ENCODE results near the gene CDKAL1.
A peak's percentile ranks its signal among the peaks of the same experiment; 100 is the strongest.
"Not testable (repeated sequence)": the region's sequence is repeated elsewhere in the genome, so short reads cannot be mapped to it uniquely, and the experiment has no call there.

The CDKAL1 gene

DNA sequence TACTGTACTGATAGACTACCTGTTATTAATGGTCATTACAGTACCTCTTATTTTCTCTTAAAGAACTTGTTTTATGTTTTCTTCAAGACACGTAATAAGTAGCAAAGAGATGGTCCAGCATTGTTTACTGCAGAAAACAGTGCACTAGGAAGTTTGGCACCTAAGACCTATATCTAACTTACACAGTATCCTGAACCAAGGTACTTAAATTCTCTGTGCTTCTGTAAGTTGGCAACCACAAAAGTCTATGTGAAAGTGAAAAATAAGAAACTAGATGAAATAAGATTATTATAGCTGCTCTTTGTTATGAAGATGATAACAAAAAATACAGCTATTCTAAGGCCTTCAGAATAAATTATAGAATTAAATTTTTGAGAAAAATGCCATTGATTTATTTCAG is 647.6 kb downstream of the CDKAL1 start:
- Histone ChIP-seq H3K9ac (ENCODE audit: low read length in 2 of 2) (no peak overlapping the region), H3K27ac (ENCODE audit: low read length) (no peak overlapping the region), H3K4me1 (ENCODE audit: control insufficient read depth, insufficient read depth, low read length) (no peaks in the 10 kb centered on the region), H3K4me3 (ENCODE audit: low read length in 2 of 2) (no peak overlapping the region), H3K9me3 (ENCODE audit: control insufficient read depth in 2 of 2, low read length in 2 of 2) (no peaks in the 10 kb centered on the region), H3K36me3 (ENCODE audit: control insufficient read depth in 2 of 2, insufficient read depth in 2 of 2, low read length in 2 of 2) (no peaks in the 10 kb centered on the region), H3K27me3 (ENCODE audit: control insufficient read depth in 1 of 2, insufficient read depth in 2 of 2, low read length in 2 of 2) (no peaks in the 10 kb centered on the region)

DNA sequence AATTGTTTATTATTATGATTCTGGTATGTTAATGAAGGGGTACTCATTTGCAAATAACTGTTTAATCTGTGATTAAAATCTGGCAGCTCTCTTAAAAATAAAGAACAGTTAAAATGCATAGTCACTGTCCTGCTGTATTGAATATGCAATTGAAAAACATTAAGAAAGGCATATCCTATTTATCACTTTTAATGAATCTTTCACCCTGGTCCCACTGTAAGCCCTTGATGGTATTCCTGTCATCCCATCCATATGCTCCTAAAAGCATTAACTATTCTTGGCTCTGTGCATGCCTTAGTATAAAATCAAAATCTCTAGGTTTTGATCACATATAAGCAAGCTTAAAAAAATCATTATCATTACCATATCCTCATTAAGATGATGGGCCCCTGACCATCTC is 648.3 kb downstream of the CDKAL1 start:
- no peak overlapping the region for H3K9ac ChIP-seq (ENCODE audit: low read length in 2 of 2)
- H3K36me3 ChIP-seq (ENCODE audit: control insufficient read depth in 2 of 2, insufficient read depth in 2 of 2, low read length in 2 of 2), result no peaks in the 10 kb centered on the region
- H3K27ac ChIP-seq (ENCODE audit: low read length), result no peak overlapping the region
- no peaks in the 10 kb centered on the region for H3K27me3 ChIP-seq (ENCODE audit: control insufficient read depth in 1 of 2, insufficient read depth in 2 of 2, low read length in 2 of 2)
- no peaks in the 10 kb centered on the region for H3K4me1 ChIP-seq (ENCODE audit: control insufficient read depth, insufficient read depth, low read length)
- no peaks in the 10 kb centered on the region for H3K9me3 ChIP-seq (ENCODE audit: control insufficient read depth in 2 of 2, low read length in 2 of 2)
- no peak overlapping the region for H3K4me3 ChIP-seq (ENCODE audit: low read length in 2 of 2)

DNA sequence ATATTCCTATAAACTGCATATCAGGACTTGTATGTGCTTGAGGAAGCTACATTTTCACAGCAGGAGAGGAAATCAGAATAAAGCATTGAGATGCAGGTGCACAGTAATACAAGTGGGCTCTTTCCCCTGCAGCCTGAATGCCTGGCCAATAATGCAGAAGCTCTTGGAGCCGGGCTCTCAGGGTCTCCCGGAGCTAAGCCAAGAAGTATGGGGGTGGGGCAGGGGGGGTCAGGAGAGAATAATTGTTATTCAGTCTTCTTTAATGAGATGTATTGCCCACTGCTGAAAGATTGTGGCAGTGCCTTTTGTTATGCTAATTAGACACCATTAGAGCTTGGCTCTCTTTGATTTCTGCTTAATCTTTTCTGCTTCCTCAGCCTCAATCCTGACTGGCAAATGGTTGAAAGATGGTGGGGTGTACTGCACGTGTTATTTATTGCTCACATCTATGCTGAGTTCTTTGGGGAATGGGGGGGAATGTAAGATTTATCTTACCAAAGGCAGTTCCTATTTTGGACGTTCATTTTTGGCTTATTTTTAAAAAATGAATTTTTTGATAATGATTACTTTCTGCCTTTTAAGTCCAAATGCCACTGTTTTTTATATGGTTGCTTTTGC is 651.7 kb downstream of the CDKAL1 start:
- Histone ChIP-seq H3K9ac (ENCODE audit: low read length in 2 of 2) (no peak overlapping the region), H3K27me3 (ENCODE audit: control insufficient read depth in 1 of 2, insufficient read depth in 2 of 2, low read length in 2 of 2) (no peaks in the 10 kb centered on the region), H3K4me1 (ENCODE audit: control insufficient read depth, insufficient read depth, low read length) (peaks cover 5% of the 10 kb centered on the region), H3K9me3 (ENCODE audit: control insufficient read depth in 2 of 2, low read length in 2 of 2) (no peaks in the 10 kb centered on the region), H3K36me3 (ENCODE audit: control insufficient read depth in 2 of 2, insufficient read depth in 2 of 2, low read length in 2 of 2) (no peaks in the 10 kb centered on the region), H3K4me3 (ENCODE audit: low read length in 2 of 2) (no peak overlapping the region), H3K27ac (ENCODE audit: low read length) (no peak overlapping the region)

DNA sequence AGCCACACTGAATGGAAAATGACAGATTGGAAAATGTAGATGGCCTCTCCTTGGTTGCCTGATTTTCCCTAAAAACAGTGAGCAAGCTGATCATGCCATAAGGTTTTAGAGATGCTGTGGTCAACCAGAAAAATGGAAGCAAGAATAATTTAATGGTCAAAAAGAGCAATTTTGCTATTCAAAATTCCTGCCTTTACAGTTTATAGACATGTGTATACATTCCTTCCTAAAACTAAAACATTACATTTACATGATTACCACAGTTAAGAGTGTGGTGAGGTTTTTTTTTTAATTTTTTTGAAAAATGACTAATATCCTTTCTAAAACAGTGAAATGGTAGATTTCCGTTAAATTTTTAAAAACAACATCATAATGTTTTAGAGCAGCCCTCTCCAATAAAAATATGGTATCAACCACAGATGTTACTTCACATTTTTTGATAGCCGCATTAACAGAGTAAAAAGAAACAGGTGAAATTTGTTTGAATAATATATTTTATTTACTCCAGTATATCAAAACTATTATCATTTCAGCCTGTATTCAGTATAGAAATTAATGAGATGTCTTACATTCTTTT is 652.3 kb downstream of the CDKAL1 start:
- Histone ChIP-seq H3K4me3 (ENCODE audit: low read length in 2 of 2) (no peak overlapping the region), H3K27ac (ENCODE audit: low read length) (no peak overlapping the region), H3K27me3 (ENCODE audit: control insufficient read depth in 1 of 2, insufficient read depth in 2 of 2, low read length in 2 of 2) (no peaks in the 10 kb centered on the region), H3K36me3 (ENCODE audit: control insufficient read depth in 2 of 2, insufficient read depth in 2 of 2, low read length in 2 of 2) (no peaks in the 10 kb centered on the region), H3K9me3 (ENCODE audit: control insufficient read depth in 2 of 2, low read length in 2 of 2) (no peaks in the 10 kb centered on the region), H3K9ac (ENCODE audit: low read length in 2 of 2) (no peak overlapping the region), H3K4me1 (ENCODE audit: control insufficient read depth, insufficient read depth, low read length) (peaks cover 5% of the 10 kb centered on the region)

DNA sequence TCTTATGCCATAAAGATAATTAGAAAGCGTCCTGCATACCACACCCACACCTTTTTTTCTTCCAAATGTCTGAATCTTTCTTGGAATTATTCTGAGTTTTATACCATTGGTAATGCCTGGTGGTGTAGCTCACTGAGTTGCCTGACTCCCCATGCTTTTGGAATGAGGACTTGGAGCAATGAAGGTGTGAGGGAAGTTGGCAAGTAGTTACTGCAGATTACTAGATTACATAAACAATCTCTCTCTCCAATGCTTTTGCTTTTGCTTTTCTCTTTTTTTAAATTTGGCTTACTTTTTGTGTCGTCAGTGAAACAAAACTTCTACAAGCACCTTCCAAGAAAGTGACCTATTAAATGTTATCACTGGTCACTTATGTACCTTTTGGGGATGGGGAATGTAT is 653.2 kb downstream of the CDKAL1 start:
- Histone ChIP-seq H3K4me3 (ENCODE audit: low read length in 2 of 2) (no peak overlapping the region), H3K9ac (ENCODE audit: low read length in 2 of 2) (no peak overlapping the region), H3K27me3 (ENCODE audit: control insufficient read depth in 1 of 2, insufficient read depth in 2 of 2, low read length in 2 of 2) (no peaks in the 10 kb centered on the region), H3K36me3 (ENCODE audit: control insufficient read depth in 2 of 2, insufficient read depth in 2 of 2, low read length in 2 of 2) (no peaks in the 10 kb centered on the region), H3K27ac (ENCODE audit: low read length) (no peak overlapping the region), H3K4me1 (ENCODE audit: control insufficient read depth, insufficient read depth, low read length) (peaks cover 5% of the 10 kb centered on the region), H3K9me3 (ENCODE audit: control insufficient read depth in 2 of 2, low read length in 2 of 2) (no peaks in the 10 kb centered on the region)

DNA sequence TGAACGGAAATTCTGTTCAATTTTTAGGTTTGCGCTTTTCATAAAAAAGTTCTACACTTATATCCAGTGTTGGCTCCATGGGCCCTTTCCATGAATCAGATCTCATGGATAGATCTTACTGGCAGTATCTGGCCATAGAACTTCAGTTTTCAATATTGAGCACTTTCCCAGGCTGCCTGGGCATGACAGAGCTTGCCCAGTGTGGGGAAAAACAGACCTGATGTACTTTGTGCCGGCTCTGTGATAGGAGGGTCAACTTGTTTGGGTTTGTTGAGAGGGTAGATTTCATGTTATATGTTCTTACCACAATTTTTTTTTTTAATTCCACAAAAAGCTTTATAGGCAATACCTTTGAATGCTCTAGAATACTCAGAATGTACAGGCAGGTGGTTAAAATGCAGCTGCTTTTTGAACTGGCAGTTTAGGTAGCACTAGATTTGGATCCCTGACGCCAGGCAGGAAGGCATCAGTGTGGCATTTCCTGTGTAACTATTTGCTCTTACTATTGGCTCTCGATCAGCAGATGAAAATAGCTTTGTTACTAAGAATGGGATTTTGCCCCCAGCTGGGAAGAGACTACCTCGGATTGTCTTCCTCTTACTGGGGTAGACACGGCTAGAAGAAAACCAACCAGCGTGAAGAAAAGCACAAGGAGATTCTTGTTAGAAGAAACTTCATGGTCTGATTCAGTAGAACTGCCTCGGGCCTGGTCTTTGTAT is 654.4 kb downstream of the CDKAL1 start:
- Histone ChIP-seq H3K27me3 (ENCODE audit: control insufficient read depth in 1 of 2, insufficient read depth in 2 of 2, low read length in 2 of 2) (no peaks in the 10 kb centered on the region), H3K9ac (ENCODE audit: low read length in 2 of 2) (no peak overlapping the region), H3K4me1 (ENCODE audit: control insufficient read depth, insufficient read depth, low read length) (peaks cover 5% of the 10 kb centered on the region), H3K27ac (ENCODE audit: low read length) (no peak overlapping the region), H3K4me3 (ENCODE audit: low read length in 2 of 2) (no peak overlapping the region), H3K9me3 (ENCODE audit: control insufficient read depth in 2 of 2, low read length in 2 of 2) (no peaks in the 10 kb centered on the region), H3K36me3 (ENCODE audit: control insufficient read depth in 2 of 2, insufficient read depth in 2 of 2, low read length in 2 of 2) (no peaks in the 10 kb centered on the region)

DNA sequence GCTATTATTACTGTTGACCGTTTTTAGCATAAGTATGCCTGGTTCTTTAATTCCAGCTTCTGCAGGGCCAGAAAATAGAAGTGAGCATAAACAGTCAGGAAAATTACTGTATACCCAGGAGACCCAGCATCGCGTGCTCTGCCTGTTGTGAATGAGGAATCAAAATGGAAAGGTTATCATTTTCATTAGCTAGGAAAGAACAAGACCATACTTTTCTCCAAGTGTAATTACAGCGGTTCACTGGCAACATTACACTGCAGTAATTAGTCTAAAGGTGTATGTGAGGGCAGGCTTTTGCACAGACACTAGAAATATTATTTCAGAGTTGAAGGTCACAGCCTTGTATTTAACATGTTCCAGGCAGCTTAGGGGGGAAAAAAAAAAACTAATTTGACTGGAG is 655.5 kb downstream of the CDKAL1 start:
- Histone ChIP-seq H3K4me1 (ENCODE audit: control insufficient read depth, insufficient read depth, low read length) (peaks cover 5% of the 10 kb centered on the region), H3K27ac (ENCODE audit: low read length) (no peak overlapping the region), H3K4me3 (ENCODE audit: low read length in 2 of 2) (no peak overlapping the region), H3K36me3 (ENCODE audit: control insufficient read depth in 2 of 2, insufficient read depth in 2 of 2, low read length in 2 of 2) (no peaks in the 10 kb centered on the region), H3K9me3 (ENCODE audit: control insufficient read depth in 2 of 2, low read length in 2 of 2) (no peaks in the 10 kb centered on the region), H3K9ac (ENCODE audit: low read length in 2 of 2) (no peak overlapping the region), H3K27me3 (ENCODE audit: control insufficient read depth in 1 of 2, insufficient read depth in 2 of 2, low read length in 2 of 2) (no peaks in the 10 kb centered on the region)

DNA sequence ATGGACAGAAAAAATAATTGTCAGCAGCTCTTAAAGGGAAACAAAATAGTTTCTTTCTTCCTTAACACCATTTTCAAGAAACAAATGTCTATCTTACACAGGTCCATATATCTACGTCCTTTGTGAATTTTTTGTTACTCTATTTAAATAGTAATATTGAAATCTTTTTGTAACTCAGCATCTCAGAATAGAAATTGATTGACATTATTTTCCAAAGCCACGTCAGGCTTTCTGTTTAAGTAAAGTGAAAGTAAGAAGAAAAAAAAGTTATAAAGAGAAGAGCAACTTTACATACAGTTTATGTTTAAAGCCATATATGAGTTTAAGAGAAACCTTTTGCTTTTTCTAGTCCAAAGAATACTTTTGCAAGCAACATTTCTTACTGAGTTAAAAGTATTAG is 656.4 kb downstream of the CDKAL1 start:
- H3K4me3 ChIP-seq (ENCODE audit: low read length in 2 of 2), result peak overlapping the region in 1 of 2 donors; percentile 17
- no peaks in the 10 kb centered on the region for H3K36me3 ChIP-seq (ENCODE audit: control insufficient read depth in 2 of 2, insufficient read depth in 2 of 2, low read length in 2 of 2)
- H3K27ac ChIP-seq (ENCODE audit: low read length), result no peak overlapping the region
- no peaks in the 10 kb centered on the region for H3K9me3 ChIP-seq (ENCODE audit: control insufficient read depth in 2 of 2, low read length in 2 of 2)
- no peaks in the 10 kb centered on the region for H3K27me3 ChIP-seq (ENCODE audit: control insufficient read depth in 1 of 2, insufficient read depth in 2 of 2, low read length in 2 of 2)
- H3K4me1 ChIP-seq (ENCODE audit: control insufficient read depth, insufficient read depth, low read length), result peaks cover 8% of the 10 kb centered on the region
- H3K9ac ChIP-seq (ENCODE audit: low read length in 2 of 2), result no peak overlapping the region

DNA sequence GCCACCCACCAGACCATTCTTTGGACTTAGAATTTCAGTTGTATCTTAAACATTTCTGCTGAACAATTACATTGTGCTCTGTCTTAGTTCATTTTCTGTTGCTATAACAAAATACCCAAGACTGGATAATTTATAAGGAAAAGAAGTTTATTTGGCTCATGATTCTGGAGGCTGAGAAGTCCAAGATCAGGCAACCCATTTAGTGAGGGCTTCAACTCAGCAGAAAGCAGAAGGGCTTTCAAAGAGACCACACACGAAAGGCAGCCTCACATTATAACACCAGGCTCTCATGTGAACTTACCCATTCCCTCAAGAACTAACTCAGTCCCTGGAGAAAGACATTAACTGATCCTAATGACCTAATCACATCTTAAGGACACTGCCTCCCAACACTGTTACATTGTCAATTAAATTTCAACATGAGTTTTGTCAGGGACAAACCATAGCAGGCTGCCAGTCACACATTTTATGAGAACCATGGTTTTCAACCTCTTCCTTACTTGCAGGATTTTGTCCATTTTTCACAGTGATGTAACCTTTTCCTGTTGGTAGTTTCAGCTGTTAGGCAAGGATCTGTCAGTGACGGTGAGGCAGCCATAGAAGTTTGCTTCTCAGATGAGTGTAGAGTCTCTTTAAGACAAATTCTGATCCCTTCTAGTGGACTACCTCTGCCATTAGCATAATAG is 659.7 kb downstream of the CDKAL1 start:
- H3K27ac ChIP-seq (ENCODE audit: low read length), result no peak overlapping the region
- H3K27me3 ChIP-seq (ENCODE audit: control insufficient read depth in 1 of 2, insufficient read depth in 2 of 2, low read length in 2 of 2), result no peaks in the 10 kb centered on the region
- peaks cover 12% of the 10 kb centered on the region for H3K4me1 ChIP-seq (ENCODE audit: control insufficient read depth, insufficient read depth, low read length)
- H3K9ac ChIP-seq (ENCODE audit: low read length in 2 of 2), result no peak overlapping the region
- no peaks in the 10 kb centered on the region for H3K36me3 ChIP-seq (ENCODE audit: control insufficient read depth in 2 of 2, insufficient read depth in 2 of 2, low read length in 2 of 2)
- no peaks in the 10 kb centered on the region for H3K9me3 ChIP-seq (ENCODE audit: control insufficient read depth in 2 of 2, low read length in 2 of 2)
- no peak overlapping the region for H3K4me3 ChIP-seq (ENCODE audit: low read length in 2 of 2)

DNA sequence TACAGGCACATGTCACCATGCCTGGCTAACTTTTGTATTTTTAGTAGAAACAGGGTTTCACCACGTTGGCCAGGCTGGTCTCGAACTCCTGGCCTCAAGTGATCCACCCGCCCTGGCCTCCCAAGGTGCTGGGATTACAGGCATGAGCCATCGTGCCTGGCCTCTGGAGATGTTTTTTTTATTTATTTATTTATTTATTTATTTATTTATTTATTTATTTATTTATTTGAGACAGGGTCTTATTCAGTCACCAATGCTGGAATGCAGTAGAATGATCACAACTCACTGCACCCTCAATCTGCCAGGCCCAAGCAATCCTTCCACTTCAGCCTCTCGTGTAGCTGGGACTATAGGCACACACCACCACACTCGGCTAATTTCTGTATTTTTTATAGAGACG is 661.0 kb downstream of the CDKAL1 start:
- peak overlapping the region; percentile 24 for H3K27ac ChIP-seq (ENCODE audit: low read length)
- H3K4me3 ChIP-seq (ENCODE audit: low read length in 2 of 2); H3K9ac ChIP-seq (ENCODE audit: low read length in 2 of 2); H3K9me3 ChIP-seq (ENCODE audit: control insufficient read depth in 2 of 2, low read length in 2 of 2); H3K36me3 ChIP-seq (ENCODE audit: control insufficient read depth in 2 of 2, insufficient read depth in 2 of 2, low read length in 2 of 2); H3K27me3 ChIP-seq (ENCODE audit: control insufficient read depth in 1 of 2, insufficient read depth in 2 of 2, low read length in 2 of 2): not testable (repeated sequence)
- peaks cover 14% of the 10 kb centered on the region for H3K4me1 ChIP-seq (ENCODE audit: control insufficient read depth, insufficient read depth, low read length)
